GM19239 (cell line): Measurements from ENCODE around the gene FAM168A.
"Not testable (repeated sequence)": the region's sequence is repeated elsewhere in the genome, so short reads cannot be mapped to it uniquely, and the experiment has no call there.

Experiments used
- DNase-seq: peaks from one replicate; pipeline ENCODE4 v3.0.0; 2011; ENCODE audit warnings: low spot score; ENCODE audit not compliant: insufficient read length
- FAIRE-seq: peaks from 2 replicates; lab custom pipeline; 2011; peaks lifted over from hg19 to GRCh38; lab: Jason Lieb, UNC

The FAM168A gene

GRCh38 chr11:73597336-73597955 lies 466 bp downstream of the FAM168A start:
- FAIRE-seq = no peak
- DNase-seq = no peak

DNA sequence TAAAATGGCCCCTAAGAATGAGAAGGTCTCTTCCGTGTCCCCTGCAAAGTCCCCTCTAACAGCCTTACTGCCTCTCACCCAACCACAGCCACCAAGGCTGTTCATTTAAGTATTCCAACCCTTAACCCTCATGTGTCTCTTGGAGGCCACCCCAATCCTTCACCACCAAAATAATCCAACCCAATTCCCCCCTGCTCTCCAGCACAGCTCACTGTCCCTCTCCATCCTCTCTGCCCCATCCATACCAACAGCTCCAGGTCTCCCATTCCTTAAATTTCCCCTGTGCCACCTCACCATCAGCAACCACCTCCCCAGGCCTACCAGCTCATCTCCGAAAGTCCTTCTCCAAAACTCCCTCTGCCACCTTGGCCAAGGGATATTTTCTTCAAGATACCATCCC lies 1.4 kb downstream of the FAM168A start:
- DNase-seq (no peak), FAIRE-seq (no peak)

DNA sequence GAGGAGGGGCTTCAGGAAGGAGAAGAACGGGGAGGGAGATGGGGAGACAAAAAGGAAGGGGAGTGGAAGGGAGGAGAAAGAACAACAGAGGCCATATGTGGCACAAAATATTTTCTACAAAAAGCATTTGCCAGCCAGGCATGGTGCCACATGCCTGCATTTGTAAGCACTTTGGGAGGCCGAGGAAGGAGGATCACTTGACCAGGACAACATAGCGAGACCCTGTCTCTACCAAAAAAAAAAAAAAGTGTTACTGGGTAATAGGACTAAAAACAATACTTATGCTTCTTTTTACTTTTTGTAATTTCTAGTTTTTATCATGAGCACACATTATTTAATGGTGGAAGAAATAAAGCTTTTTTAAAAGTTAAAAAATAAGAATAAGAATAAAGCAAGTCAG lies 5.3 kb downstream of the FAM168A start:
- FAIRE-seq (no peak), DNase-seq (no peak)

DNA sequence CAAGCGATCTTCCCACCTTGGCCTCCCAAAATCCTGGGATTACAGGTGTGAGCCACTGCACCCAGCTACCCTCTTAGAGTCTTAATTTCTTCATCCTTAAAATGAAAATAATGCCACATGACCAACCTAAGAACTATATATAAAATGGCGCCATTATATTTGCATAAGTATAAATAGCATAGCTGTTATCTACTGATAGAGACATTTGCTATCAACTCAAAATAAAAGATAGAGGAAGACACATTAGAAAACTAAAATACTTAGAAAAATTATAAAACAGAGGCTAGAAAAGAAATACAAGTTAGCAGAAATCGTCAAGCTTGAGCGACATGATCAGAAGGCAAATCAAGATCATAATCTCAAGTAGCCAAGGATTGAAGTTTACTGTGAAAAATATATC lies 6.2 kb downstream of the FAM168A start:
- DNase-seq (no peak), FAIRE-seq (no peak)

GRCh38 chr11:73590991-73591390 lies 6.9 kb downstream of the FAM168A start:
- FAIRE-seq = no peak

DNA sequence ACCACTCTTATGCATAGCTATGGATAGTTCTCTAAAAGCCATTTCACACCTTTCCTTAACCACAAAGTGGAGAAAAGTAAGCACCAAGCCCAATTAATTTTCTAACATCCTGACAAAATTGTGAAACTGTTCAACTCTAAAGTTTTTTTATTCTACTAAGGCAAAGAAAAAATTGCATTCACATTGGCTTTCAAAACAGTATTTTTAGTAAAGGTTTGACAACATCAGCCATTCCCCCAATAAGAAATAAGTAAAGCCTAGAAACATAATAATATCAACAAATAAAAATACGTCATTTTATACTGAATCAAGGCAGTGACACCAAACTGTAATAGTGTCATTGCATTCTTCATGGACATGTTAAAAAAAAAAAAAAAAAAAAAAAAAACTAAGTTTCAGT lies 11.1 kb downstream of the FAM168A start:
- DNase-seq (no peak), FAIRE-seq (no peak)

More at GRCh38 chr11:73590991-73591390, 6.9 kb downstream of the FAM168A start:
- DNase-seq = no peak

- no peak for FAIRE-seq
- no peak for DNase-seq
Observed at GRCh38 chr11:73585834-73586575, 11.9 kb downstream of the FAM168A start.

DNA sequence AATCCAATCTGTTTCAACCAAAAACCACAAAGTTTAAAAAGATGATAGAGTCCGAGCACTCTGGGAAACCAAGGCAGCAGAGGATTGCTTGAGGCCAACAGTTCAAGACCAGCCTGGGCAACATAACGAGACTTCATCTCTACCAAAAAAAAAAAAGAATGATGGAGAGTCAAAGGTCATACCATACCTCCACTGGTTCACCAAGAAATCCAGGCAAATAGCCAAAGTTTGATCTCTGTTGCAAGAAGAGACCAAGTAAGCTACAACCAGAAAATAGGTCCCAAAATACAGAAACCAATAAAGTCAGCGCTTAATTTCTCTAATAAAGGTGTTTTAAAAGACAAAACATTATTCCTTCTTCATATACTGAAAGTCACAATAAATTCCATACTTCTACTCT lies 13.1 kb downstream of the FAM168A start:
- no peak for FAIRE-seq
- no peak for DNase-seq

DNA sequence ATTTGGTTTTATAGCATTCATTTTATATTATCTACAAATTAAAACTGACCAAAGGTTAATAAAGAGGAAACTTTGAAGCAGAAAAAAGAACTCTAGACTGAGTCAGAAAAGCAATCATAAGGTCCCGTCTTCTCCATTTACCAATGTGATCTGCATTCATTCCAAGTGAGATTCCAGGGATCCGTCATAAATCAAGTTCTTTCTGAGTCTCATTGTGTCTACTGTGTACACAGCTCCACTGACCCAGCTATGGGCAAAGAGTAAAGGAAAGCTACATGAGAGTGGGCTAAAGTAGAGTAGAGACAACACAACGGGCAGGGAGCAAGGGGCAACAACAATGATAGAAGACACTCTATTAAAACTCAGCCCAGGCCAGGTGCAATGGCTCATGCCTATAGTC lies 15.3 kb downstream of the FAM168A start:
- DNase-seq = no peak
- no peak for FAIRE-seq

GRCh38 chr11:73580749-73581148 lies 17.2 kb downstream of the FAM168A start:
- DNase-seq, FAIRE-seq: not testable (repeated sequence)

DNA sequence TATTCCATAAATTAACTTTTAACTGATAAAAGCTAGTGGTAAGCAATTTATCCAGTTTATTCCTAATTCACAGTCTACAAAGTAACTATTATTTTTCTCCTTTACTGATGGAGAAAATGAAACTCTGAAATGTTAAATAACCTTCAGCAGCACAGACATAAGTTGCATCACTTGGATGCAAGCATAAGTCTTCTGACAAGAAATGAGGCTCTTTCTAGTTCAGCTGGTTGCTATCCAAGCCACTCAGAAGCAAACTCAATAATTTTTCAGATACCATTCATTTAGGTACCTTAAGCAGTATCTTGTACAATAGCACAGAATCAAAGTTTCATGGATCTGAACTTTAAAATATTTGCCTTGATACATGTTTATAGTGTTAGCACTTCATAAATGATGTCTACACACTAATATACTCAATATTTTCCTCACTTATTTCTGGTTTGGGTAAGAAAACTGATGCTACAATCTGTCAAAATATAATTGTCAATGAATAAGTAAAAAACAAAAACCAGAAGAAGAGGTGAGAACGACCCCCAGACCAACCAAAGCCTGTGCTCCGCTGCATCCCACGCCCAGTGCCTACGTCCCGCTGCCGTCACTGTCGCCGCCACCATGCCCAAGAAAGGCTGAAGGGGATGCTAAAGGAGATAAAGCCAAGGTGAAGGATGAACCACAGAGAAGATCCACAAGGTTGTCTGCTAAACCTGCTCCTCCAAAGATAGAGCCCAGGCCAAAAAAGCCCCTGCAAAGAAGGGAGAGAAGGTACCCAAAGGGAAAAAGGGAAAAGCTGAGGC lies 18.1 kb downstream of the FAM168A start:
- no peak for DNase-seq
- no peak for FAIRE-seq

- FAIRE-seq = peak; percentile 67
Observed at GRCh38 chr11:73578592-73579185, 19.2 kb downstream of the FAM168A start.

GRCh38 chr11:73577496-73577917 lies 20.4 kb downstream of the FAM168A start:
- DNase-seq (no peak), FAIRE-seq (no peak)

More at GRCh38 chr11:73578592-73579185, 19.2 kb downstream of the FAM168A start:
- DNase-seq = no peak

DNA sequence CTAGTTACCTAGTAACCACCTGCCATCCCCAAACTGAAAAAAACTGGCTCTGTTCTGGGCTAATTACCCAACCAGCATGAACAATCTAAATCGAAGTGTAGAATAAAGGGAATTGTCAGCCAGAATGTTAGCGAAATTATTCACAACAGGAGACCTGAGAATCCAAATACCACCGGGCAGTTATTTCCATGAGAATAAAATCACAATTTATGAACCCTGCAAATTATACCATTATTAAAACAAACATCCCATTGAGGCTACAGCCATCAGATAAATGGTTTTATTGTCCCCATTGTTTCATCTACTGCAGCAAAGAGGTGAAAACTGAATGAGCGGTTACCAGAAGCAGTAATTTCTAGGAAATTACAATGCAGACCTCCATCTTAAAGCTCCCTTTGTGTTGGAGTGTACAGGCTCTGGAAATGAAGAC lies 21.7 kb downstream of the FAM168A start:
- FAIRE-seq (no peak), DNase-seq (no peak)

DNA sequence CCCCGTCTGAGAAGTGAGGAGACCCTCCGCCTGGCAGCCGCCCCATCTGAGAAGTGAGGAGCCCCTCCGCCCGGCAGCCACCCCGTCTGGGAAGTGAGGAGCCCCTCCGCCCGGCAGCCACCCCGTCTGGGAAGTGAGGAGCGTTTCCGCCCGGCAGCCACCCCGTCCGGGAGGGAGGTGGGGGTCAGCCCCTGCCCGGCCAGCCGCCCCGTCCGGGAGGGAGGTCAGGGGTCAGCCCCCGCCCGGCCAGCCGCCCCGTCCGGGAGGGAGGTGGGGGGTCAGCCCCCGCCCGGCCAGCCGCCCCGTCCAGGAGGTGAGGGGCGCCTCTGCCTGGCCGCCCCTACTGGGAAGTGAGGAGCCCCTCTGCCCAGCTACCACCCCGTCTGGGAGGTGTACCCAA lies 25.9 kb downstream of the FAM168A start:
- FAIRE-seq, DNase-seq: not testable (repeated sequence)

GRCh38 chr11:73570415-73571114 lies 27.3 kb downstream of the FAM168A start:
- FAIRE-seq (no peak), DNase-seq (no peak)

GRCh38 chr11:73566977-73567755 lies 30.7 kb downstream of the FAM168A start:
- DNase-seq = no peak

GRCh38 chr11:73566422-73566821 lies 31.5 kb downstream of the FAM168A start:
- no peak for DNase-seq
- FAIRE-seq = no peak

More at GRCh38 chr11:73566977-73567755, 30.7 kb downstream of the FAM168A start:
- no peak for FAIRE-seq

- no peak for DNase-seq
- FAIRE-seq = no peak
Observed at GRCh38 chr11:73565804-73566203, 32.1 kb downstream of the FAM168A start.
